SK-N-SH (cell line): Measurements from ENCODE around the gene LRRC2. TPM values are rescaled to one million over a fixed set of nuclear protein-coding genes. Genes with fewer than 3 reads are reported as not detected.

Experiments
- CTCF ChIA-PET: fragments of 300-600, 350-600 bp; formaldehyde crosslinking; extraction: SDS; loops from one replicate; lab custom pipeline; 2021; lab: Yijun Ruan, JAX
- POLR2A ChIA-PET: fragments of 350-600 bp; sonication (Branson Sonifier 250); formaldehyde crosslinking; extraction: SDS; loops from one replicate; lab custom pipeline; 2020; ENCODE audit warnings: antibody characterized with exemption, inconsistent platforms; lab: Yijun Ruan, JAX
- DNase-seq: peaks from one replicate; pipeline ENCODE4 v3.0.0; 2012
- H2AFZ ChIP-seq: fragments of 200-600 bp; sonication (generic); 2 replicates; pipeline ENCODE4 v1.8.1; 2016; ENCODE audit warnings: antibody characterized with exemption, mild to moderate bottlenecking, low read depth
- H3F3A ChIP-seq: fragments of 200-600 bp; sonication (generic); replicated peaks from 2 replicates; pipeline ENCODE3; 2016; ENCODE audit warnings: antibody characterized with exemption, mild to moderate bottlenecking; ENCODE audit not compliant: insufficient read depth
- H3K27ac ChIP-seq, 2 experiments: fragments of 200-500 bp in 1 of 2; fragments of 200-600 bp in 1 of 2; sonication (Bioruptor generic) in 1 of 2; sonication (generic), shearing (Covaris generic) in 1 of 2; 2 replicates each; pipeline versions ENCODE4 v1.5.1 to v1.6.1; 2014 to 2016; ENCODE audit warnings: low read depth in 2 of 2, inconsistent platforms in 1 of 2, low read length in 1 of 2, mild to moderate bottlenecking in 1 of 2, mixed read lengths in 1 of 2
- H3K27me3 ChIP-seq: fragments of 200-600 bp; sonication (generic), shearing (Covaris generic); 2 replicates; pipeline ENCODE4 v1.6.1; 2016; ENCODE audit warnings: mixed run types; ENCODE audit not compliant: insufficient read depth
- H3K36me3 ChIP-seq, 2 experiments: fragments of 200-500 bp in 1 of 2; fragments of 200-600 bp in 1 of 2; sonication (Bioruptor generic) in 1 of 2; sonication (generic) in 1 of 2; replicated peaks in 1 of 2; 2 replicates each; pipeline versions ENCODE3 to v1.5.1; 2014 to 2016; ENCODE audit warnings: low read length in 1 of 2, mild to moderate bottlenecking in 1 of 2; ENCODE audit not compliant: insufficient read depth in 2 of 2, control insufficient read depth in 1 of 2
- H3K4me1 ChIP-seq, 2 experiments: fragments of 200-500 bp in 1 of 2; fragments of 200-600 bp in 1 of 2; sonication (Bioruptor generic) in 1 of 2; sonication (generic), shearing (Covaris generic) in 1 of 2; 2 replicates each; pipeline versions ENCODE4 v1.5.1 to v1.6.1; 2014 to 2016; ENCODE audit warnings: low read depth in 1 of 2, low read length in 1 of 2, mixed run types in 1 of 2; ENCODE audit not compliant: insufficient read depth in 2 of 2, control insufficient read depth in 1 of 2
- H3K4me2 ChIP-seq: fragments of 200-600 bp; sonication (generic), shearing (Covaris generic); 2 replicates; pipeline ENCODE4 v1.6.1; 2017; ENCODE audit warnings: mixed run types
- H3K4me3 ChIP-seq, 2 experiments: fragments of 200-500 bp in 1 of 2; fragments of 200-600 bp in 1 of 2; sonication (Bioruptor generic) in 1 of 2; sonication (generic), shearing (Covaris generic) in 1 of 2; 2 replicates each; pipeline versions ENCODE4 v1.5.1 to v1.8.1; 2014 to 2016; ENCODE audit warnings: low read depth in 2 of 2, inconsistent platforms in 1 of 2, low read length in 1 of 2, mild to moderate bottlenecking in 1 of 2, mixed read lengths in 1 of 2, moderate library complexity in 1 of 2
- H3K79me2 ChIP-seq: fragments of 200-600 bp; sonication (generic); 2 replicates; pipeline ENCODE4 v1.8.1; 2017; ENCODE audit warnings: mild to moderate bottlenecking; ENCODE audit not compliant: insufficient read depth
- H3K9ac ChIP-seq: fragments of 200-600 bp; sonication (generic); 2 replicates; pipeline ENCODE4 v1.6.1; 2017; ENCODE audit warnings: mixed run types
- H3K9me2 ChIP-seq: fragments of 200-600 bp; sonication (generic); 2 replicates; pipeline ENCODE4 v1.6.1; 2017; ENCODE audit warnings: mixed run types
- H3K9me3 ChIP-seq: fragments of 200-600 bp; sonication (generic); 2 replicates; pipeline ENCODE4 v1.6.1; 2017; ENCODE audit warnings: mixed run types, mild to moderate bottlenecking, moderate library complexity
- H4K20me1 ChIP-seq: fragments of 200-600 bp; sonication (generic); 2 replicates; pipeline ENCODE4 v1.6.1; 2017; ENCODE audit warnings: mild to moderate bottlenecking, mixed run types; ENCODE audit not compliant: insufficient read depth
- CHD2 ChIP-seq: fragments of 150-350 bp; IDR thresholded peaks from 2 replicates; pipeline ENCODE4 v1.6.1; 2018; ENCODE audit warnings: low read length; ENCODE audit not compliant: partially characterized antibody
- CTCF ChIP-seq: fragments of 200-600 bp; sonication (generic); IDR thresholded peaks from 2 replicates; pipeline ENCODE4 v1.6.1; 2017; ENCODE audit warnings: antibody characterized with exemption, mild to moderate bottlenecking, moderate library complexity
- ELF1 ChIP-seq: IDR thresholded peaks from 2 replicates; pipeline ENCODE4 v1.4.0; 2012
- FOXJ3 ChIP-seq: sonication (generic); formaldehyde crosslinking; IDR thresholded peaks from 2 replicates; pipeline ENCODE4 v1.5.1; 2020; ENCODE audit warnings: mild to moderate bottlenecking, missing genetic modification reagents
- FOXM1 ChIP-seq: IDR thresholded peaks from 2 replicates; pipeline ENCODE4 v1.4.0; 2012; ENCODE audit warnings: low read depth, mild to moderate bottlenecking
- GABPA ChIP-seq: IDR thresholded peaks from 2 replicates; pipeline ENCODE4 v1.4.0; 2012; ENCODE audit warnings: low read depth, mild to moderate bottlenecking
- GATA2 ChIP-seq: sonication (generic); formaldehyde crosslinking; IDR thresholded peaks from 2 replicates; pipeline ENCODE4 v1.5.0; 2020; ENCODE audit warnings: mild to moderate bottlenecking, missing genetic modification reagents
- IRF3 ChIP-seq: fragments of 150-350 bp; IDR thresholded peaks from 2 replicates; pipeline ENCODE4 v1.6.1; 2016; ENCODE audit warnings: mild to moderate bottlenecking, low read depth, low read length
- MAX ChIP-seq: IDR thresholded peaks from 2 replicates; pipeline ENCODE4 v1.4.0; 2012; ENCODE audit warnings: low read depth
- RAD21 ChIP-seq: IDR thresholded peaks from 2 replicates; pipeline ENCODE4 v1.6.1; 2012; ENCODE audit warnings: mild to moderate bottlenecking, low read length
- RCOR1 ChIP-seq: fragments of 150-350 bp; IDR thresholded peaks from 2 replicates; pipeline ENCODE4 v1.6.1; 2017; ENCODE audit warnings: antibody characterized with exemption, low read length
- REST ChIP-seq: IDR thresholded peaks from 2 replicates; pipeline ENCODE4 v1.6.1; 2012; ENCODE audit warnings: mild to moderate bottlenecking, low read depth, low read length, moderate library complexity
- RXRA ChIP-seq: IDR thresholded peaks from 2 replicates; pipeline ENCODE4 v1.4.0; 2012; ENCODE audit warnings: low read depth, mild to moderate bottlenecking, borderline replicate concordance
- SMC3 ChIP-seq: IDR thresholded peaks from 2 replicates; pipeline ENCODE4 v1.6.1; 2012; ENCODE audit warnings: low read depth, low read length, improper control_type of control experiment
- TAF1 ChIP-seq: IDR thresholded peaks from 2 replicates; pipeline ENCODE4 v1.6.1; 2012; ENCODE audit warnings: low read depth, mild to moderate bottlenecking, low read length, moderate library complexity, borderline replicate concordance
- USF1 ChIP-seq: IDR thresholded peaks from 2 replicates; pipeline ENCODE4 v1.4.0; 2012; ENCODE audit warnings: low read depth, borderline replicate concordance
- USF2 ChIP-seq: fragments of 150-350 bp; IDR thresholded peaks from 2 replicates; pipeline ENCODE4 v1.6.1; 2017; ENCODE audit warnings: antibody characterized with exemption, low read length, low read depth, borderline replicate concordance
- WGBS: methylation state at CpG from one replicate; pipeline ENCODE4 v1.1.6; 2017; ENCODE audit warnings: low lambda C conversion rate; 5-methylcytosine and 5-hydroxymethylcytosine counted together
- polyA plus RNA-seq, 3 experiments: library from polyadenylated mRNA; depleted of rRNA; stranded (reverse); fragments of >200 nt; gene quantifications; 2 replicates each; pipeline ENCODE4 v1.2.3, GENCODE V29; 2012

LRRC2 gene
- polyA plus RNA-seq, 1 of the 3 experiments (the other 2 are of a cell fraction), result 0.13 TPM

- CTCF ChIA-PET, result interaction anchor here (0.6 to 7.9 kb wide), 70 partner anchors 9 to 1331 kb away, joined by 3 to 223 read pairs (median 6); partner anchors contain the start of genes ALS2CL, LRRC2, LTF and RTP3
Measured at GRCh38 chr3:46489381-46489780, 76.7 kb downstream of the LRRC2 start.

More at GRCh38 chr3:46489381-46489780, 76.7 kb downstream of the LRRC2 start:
- POLR2A ChIA-PET, result no interaction called here
- H3K36me3 ChIP-seq, result no peaks in the 10 kb centered on the region
- no peaks in the 10 kb centered on the region for H3K9me3 ChIP-seq
- no peaks in the 10 kb centered on the region for H3K9me2 ChIP-seq
- H3K4me2 ChIP-seq, result no peak overlapping the region
- H3F3A ChIP-seq, result no peaks in the 10 kb centered on the region
- no peak for TF ChIP-seq RXRA
- TF ChIP-seq USF2, result no peak
- TF ChIP-seq TAF1, result no peak
- TF ChIP-seq CTCF, result no peak
- no peak for TF ChIP-seq FOXJ3 (CRISPR knock-in tag)
- TF ChIP-seq USF1, result no peak
- TF ChIP-seq FOXM1, result no peak
- no peak for TF ChIP-seq GABPA
- no peak for TF ChIP-seq MAX
- TF ChIP-seq CHD2, result no peak
- TF ChIP-seq REST, result no peak
- no peak for TF ChIP-seq RCOR1
- TF ChIP-seq SMC3, result no peak
- TF ChIP-seq IRF3, result no peak
- TF ChIP-seq ELF1, result no peak
- TF ChIP-seq GATA2 (CRISPR knock-in tag), result no peak
- no peak for TF ChIP-seq RAD21
- no peak overlapping the region for H3K27ac ChIP-seq
- no peaks in the 10 kb centered on the region for H3K27me3 ChIP-seq
- 30% methylated on average over 4 of the region's 4 CpGs for WGBS
- no peak overlapping the region for H3K9ac ChIP-seq
- no peak for DNase-seq
- H3K4me1 ChIP-seq, result peaks cover 0 to 3% of the 10 kb centered on the region in 2 experiments; a peak in 1 of 4 replicates
- no peak overlapping the region for H3K4me3 ChIP-seq
- no peaks in the 10 kb centered on the region for H3K79me2 ChIP-seq
- no peak overlapping the region for H2AFZ ChIP-seq
- no peaks in the 10 kb centered on the region for H4K20me1 ChIP-seq
